Parathyroid adenoma (tissue), 2 donors: Measurements from ENCODE around the gene LMO2.

ENCODE experiments used
- H2AFZ ChIP-seq: fragments of 300-600 bp; sonication (generic); one replicate; pipeline ENCODE4 v1.7.0; 2017; ENCODE audit warnings: antibody characterized with exemption, mild to moderate bottlenecking
- H3K27ac ChIP-seq: fragments of 300-600 bp; sonication (generic); one replicate; pipeline ENCODE4 v1.7.0; 2017
- H3K27me3 ChIP-seq: fragments of 300-600 bp; sonication (generic); one replicate; pipeline ENCODE4 v1.7.0; 2017; ENCODE audit warnings: low read length; ENCODE audit not compliant: control insufficient read depth, insufficient read depth
- H3K36me3 ChIP-seq: fragments of 300-600 bp; sonication (generic); one replicate; pipeline ENCODE4 v1.7.0; 2017; ENCODE audit warnings: low read length; ENCODE audit not compliant: control insufficient read depth, insufficient read depth
- H3K4me1 ChIP-seq: fragments of 300-600 bp; sonication (generic); one replicate; pipeline ENCODE4 v1.7.0; 2017; ENCODE audit warnings: control low read depth
- H3K4me2 ChIP-seq: fragments of 300-600 bp; sonication (generic); one replicate; pipeline ENCODE4 v1.7.0; 2017; ENCODE audit warnings: low read length
- H3K4me3 ChIP-seq: fragments of 300-600 bp; sonication (generic); one replicate; pipeline ENCODE4 v1.7.0; 2017; ENCODE audit warnings: low read depth, low read length
- H3K79me2 ChIP-seq: fragments of 300-600 bp; sonication (generic); one replicate; pipeline ENCODE4 v1.7.0; 2017; ENCODE audit warnings: control low read depth
- H3K9ac ChIP-seq: fragments of 300-600 bp; sonication (generic); one replicate; pipeline ENCODE4 v1.7.0; 2017; ENCODE audit warnings: mild to moderate bottlenecking
- H3K9me3 ChIP-seq: fragments of 300-600 bp; sonication (generic); one replicate; pipeline ENCODE4 v1.7.0; 2017; ENCODE audit warnings: low read length; ENCODE audit not compliant: control insufficient read depth
- TF ChIP-seq, protein P1 (sequence below): fragments of 300-600 bp; sonication (generic); IDR thresholded peaks from one replicate; pipeline ENCODE4 v1.7.0; 2017; ENCODE audit warnings: antibody characterized with exemption, mild to moderate bottlenecking
- donor health status: primary hyperparathyroidism.

The LMO2 gene

DNA sequence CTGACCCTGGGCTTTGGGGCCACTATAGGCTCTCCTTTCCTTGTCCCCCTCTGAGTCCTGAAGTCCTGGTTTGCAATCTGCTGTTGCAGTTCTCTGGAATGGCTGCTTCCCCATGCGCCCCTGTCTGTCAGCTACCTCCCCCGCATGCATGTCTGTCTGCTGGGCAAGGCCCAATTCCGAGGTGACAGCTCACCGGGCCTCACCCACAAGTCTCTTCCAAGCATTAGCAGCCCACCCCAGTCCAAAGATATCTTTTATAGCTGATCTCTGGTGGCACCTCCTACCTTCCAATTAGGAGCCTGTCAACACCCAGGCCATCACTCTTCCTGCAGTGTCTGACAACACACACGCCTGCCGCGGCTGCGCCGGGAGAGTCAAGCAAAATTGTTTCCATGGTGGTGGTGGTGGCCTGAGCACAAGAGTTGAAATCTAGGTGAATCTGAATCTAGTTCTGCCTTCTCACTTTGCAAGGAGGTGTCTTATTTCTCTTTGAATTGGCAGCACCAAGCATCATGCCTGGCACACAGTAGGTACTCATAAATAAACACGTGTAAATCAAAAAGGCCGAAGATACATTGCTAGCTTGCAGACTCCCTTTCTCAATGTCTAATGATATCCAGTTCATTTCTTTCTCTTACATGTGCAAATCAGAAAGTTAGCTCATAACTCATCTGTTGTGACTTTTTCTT lies 1.2 kb upstream of the LMO2 start:
- Histone ChIP-seq H2AFZ (no peak overlapping the region), H3K36me3 (no peaks in the 10 kb centered on the region), H3K27me3 (no peaks in the 10 kb centered on the region), H3K4me2 (no peak overlapping the region), H3K9ac (no peak overlapping the region), H3K9me3 (no peaks in the 10 kb centered on the region), H3K4me3 (no peak overlapping the region), H3K4me1 (no peaks in the 10 kb centered on the region), H3K79me2 (no peaks in the 10 kb centered on the region), H3K27ac (no peak overlapping the region)
- TF ChIP-seq, protein P1, sequence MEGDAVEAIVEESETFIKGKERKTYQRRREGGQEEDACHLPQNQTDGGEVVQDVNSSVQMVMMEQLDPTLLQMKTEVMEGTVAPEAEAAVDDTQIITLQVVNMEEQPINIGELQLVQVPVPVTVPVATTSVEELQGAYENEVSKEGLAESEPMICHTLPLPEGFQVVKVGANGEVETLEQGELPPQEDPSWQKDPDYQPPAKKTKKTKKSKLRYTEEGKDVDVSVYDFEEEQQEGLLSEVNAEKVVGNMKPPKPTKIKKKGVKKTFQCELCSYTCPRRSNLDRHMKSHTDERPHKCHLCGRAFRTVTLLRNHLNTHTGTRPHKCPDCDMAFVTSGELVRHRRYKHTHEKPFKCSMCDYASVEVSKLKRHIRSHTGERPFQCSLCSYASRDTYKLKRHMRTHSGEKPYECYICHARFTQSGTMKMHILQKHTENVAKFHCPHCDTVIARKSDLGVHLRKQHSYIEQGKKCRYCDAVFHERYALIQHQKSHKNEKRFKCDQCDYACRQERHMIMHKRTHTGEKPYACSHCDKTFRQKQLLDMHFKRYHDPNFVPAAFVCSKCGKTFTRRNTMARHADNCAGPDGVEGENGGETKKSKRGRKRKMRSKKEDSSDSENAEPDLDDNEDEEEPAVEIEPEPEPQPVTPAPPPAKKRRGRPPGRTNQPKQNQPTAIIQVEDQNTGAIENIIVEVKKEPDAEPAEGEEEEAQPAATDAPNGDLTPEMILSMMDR = no peak

DNA sequence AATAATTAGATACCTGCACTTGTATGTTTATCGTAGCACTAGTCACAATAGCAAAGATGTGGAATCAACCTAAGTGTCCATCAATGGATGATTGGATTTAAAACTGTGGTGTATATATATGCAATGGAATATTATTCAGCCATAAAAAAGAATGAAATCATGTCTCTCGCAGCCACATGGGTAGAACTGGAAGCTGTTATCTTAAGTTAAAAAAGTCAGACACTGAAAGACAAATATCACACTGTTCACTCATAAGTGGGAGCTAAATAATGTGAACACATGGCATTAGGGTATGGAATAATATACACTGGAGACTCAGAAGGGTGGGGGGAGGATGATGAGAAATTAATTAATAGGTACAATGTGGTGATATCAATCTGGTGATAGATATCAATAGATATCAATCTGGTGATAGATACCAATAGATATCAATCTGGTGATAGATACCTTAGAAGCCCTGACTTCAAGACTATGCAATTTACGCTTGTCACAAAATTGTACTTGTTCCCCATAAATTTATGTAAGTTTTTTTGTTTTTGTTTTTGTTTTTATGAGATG lies 2.0 kb downstream of the LMO2 start:
- Histone ChIP-seq H3K4me1 (no peaks in the 10 kb centered on the region), H2AFZ (no peak overlapping the region), H3K4me2 (no peak overlapping the region), H3K9me3 (no peaks in the 10 kb centered on the region), H3K36me3 (no peaks in the 10 kb centered on the region), H3K9ac (no peak overlapping the region), H3K27me3 (no peaks in the 10 kb centered on the region), H3K4me3 (no peak overlapping the region), H3K79me2 (no peaks in the 10 kb centered on the region), H3K27ac (no peak overlapping the region)
- TF ChIP-seq, protein P1 = no peak

DNA sequence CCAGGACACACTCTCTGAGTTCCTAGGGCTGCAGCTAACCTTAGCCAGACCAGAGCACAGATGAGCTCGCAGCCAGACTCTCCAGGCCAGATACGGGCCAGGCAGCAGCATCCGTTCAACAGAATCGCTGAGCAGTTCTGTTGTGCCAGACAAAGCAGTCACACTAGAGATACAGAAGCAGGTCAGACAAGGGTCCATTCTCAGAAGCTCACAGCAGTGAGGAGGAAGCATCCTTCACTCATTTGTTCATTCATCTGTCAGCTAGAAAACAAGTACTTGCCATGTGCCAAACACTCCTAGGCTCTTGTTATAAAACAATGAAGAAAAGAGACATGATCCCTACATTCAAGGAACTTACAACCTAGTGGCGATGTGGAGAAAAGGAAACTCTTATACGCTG lies 2.6 kb downstream of the LMO2 start:
- Histone ChIP-seq H3K27ac (no peak overlapping the region), H3K4me1 (no peaks in the 10 kb centered on the region), H3K4me3 (no peak overlapping the region), H3K27me3 (no peaks in the 10 kb centered on the region), H3K79me2 (no peaks in the 10 kb centered on the region), H3K4me2 (no peak overlapping the region), H2AFZ (no peak overlapping the region), H3K9ac (no peak overlapping the region), H3K36me3 (no peaks in the 10 kb centered on the region), H3K9me3 (no peaks in the 10 kb centered on the region)
- TF ChIP-seq, protein P1 = no peak

DNA sequence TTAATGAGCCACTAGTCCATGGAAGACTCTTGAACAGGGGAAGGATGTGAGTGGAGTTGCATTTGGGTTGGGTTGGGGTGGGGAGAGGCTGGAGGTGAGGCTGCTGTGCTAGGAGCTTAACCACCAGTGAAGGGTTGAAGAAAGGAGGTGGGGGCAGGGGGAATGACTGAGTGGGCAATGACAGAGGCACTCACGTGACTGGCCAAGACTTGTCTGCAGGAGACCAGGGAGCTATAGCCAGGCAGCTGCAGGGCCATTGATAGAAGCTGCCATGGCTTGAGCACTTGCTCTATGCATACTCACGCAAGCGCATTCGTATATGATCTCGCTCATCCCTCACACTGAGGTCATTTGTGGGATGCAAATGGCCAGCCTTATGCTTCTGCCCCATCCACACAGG lies 4.0 kb downstream of the LMO2 start:
- Histone ChIP-seq H2AFZ (no peak overlapping the region), H3K4me3 (no peak overlapping the region), H3K36me3 (no peaks in the 10 kb centered on the region), H3K4me1 (no peaks in the 10 kb centered on the region), H3K9me3 (no peaks in the 10 kb centered on the region), H3K4me2 (no peak overlapping the region), H3K79me2 (no peaks in the 10 kb centered on the region), H3K27me3 (no peaks in the 10 kb centered on the region), H3K27ac (no peak overlapping the region), H3K9ac (no peak overlapping the region)
- TF ChIP-seq, protein P1 = no peak
